T-helper 17 cell (primary cell): ENCODE data around the gene DDX27. TPM values are rescaled to one million over a fixed set of nuclear protein-coding genes. Genes with fewer than 3 reads are reported as not detected.
"Not testable (repeated sequence)": the region's sequence is repeated elsewhere in the genome, so short reads cannot be mapped to it uniquely, and the experiment has no call there.

Source experiments
- ATAC-seq: fragments of 150-1000 bp; cut with Tn5 transposase; 2 replicates; pipeline ENCODE4 v1.10.0; 2021; ENCODE audit warnings: mild to moderate bottlenecking, moderate library complexity
- DNase-seq, 3 donors: peaks; one replicate each; pipeline versions ENCODE4 v3.0.0 to v3.0.0-alpha.2; 2020 to 2021
- H3K9me3 ChIP-seq: one replicate; pipeline ENCODE4 v1.7.0; 2013; ENCODE audit warnings: low read length, mild to moderate bottlenecking; ENCODE audit not compliant: control insufficient read depth, poor library complexity, severe bottlenecking
- H3K27ac Mint-ChIP-seq: one replicate; pipeline ENCODE4 v1.8.0; 2022; ENCODE audit warnings: mild to moderate bottlenecking, moderate library complexity, mixed read lengths
- H3K27me3 Mint-ChIP-seq: one replicate; pipeline ENCODE4 v1.8.0; 2022; ENCODE audit warnings: mixed read lengths
- H3K36me3 Mint-ChIP-seq: one replicate; pipeline ENCODE4 v1.8.0; 2022; ENCODE audit warnings: low read depth, mixed read lengths
- H3K4me1 Mint-ChIP-seq: one replicate; pipeline ENCODE4 v1.8.0; 2022; ENCODE audit warnings: mild to moderate bottlenecking, mixed read lengths
- H3K4me3 Mint-ChIP-seq: one replicate; pipeline ENCODE4 v1.8.0; 2022; ENCODE audit warnings: mild to moderate bottlenecking, moderate library complexity, mixed read lengths
- total RNA-seq, 4 donors: library from RNA in 2 of 4; stranded (reverse) in 2 of 4; gene quantifications; one replicate each; pipeline ENCODE4 v1.2.3 and lab custom pipeline; 2022 to 2026

The DDX27 gene
- total RNA-seq, 2 donors from 2014 or later = 84.1 to 87.5 TPM

GRCh38 chr20:49185071-49185761 is 34.0 kb upstream of the DDX27 start:
- no peaks in the 10 kb centered on the region for H3K36me3 Mint-ChIP-seq
- H3K4me1 Mint-ChIP-seq = peaks cover 47% of the 10 kb centered on the region
- DNase-seq (no peak), ATAC-seq (no peak)
- peak overlapping the region; percentile 27 for H3K27ac Mint-ChIP-seq
- H3K9me3 ChIP-seq = no peaks in the 10 kb centered on the region
- H3K4me3 Mint-ChIP-seq = peak overlapping the region; percentile 19
- H3K27me3 Mint-ChIP-seq = peaks cover 7% of the 10 kb centered on the region

GRCh38 chr20:49186535-49187329 is 32.5 kb upstream of the DDX27 start:
- Mint-ChIP-seq H3K4me3 (peak overlapping the region; percentile 92), H3K4me1 (peaks cover 36% of the 10 kb centered on the region), H3K36me3 (no peaks in the 10 kb centered on the region), H3K27ac (peak overlapping the region; percentile 88), H3K27me3 (peaks cover 9% of the 10 kb centered on the region)
- peak; percentile 35 for ATAC-seq
- peak; percentile 18 to 40 (median 23) for DNase-seq
- no peaks in the 10 kb centered on the region for H3K9me3 ChIP-seq

- no peak for ATAC-seq
Measured at GRCh38 chr20:49187330-49187850, 31.8 kb upstream of the DDX27 start.

GRCh38 chr20:49187851-49188641 is 31.2 kb upstream of the DDX27 start, which contains the start of gene STAU1:
TSS of gene STAU1 (minus strand) at chr20:49188334. CDS start at chr20:49166201, 22,133 bp downstream.
- H3K9me3 ChIP-seq = no peaks in the 10 kb centered on the region
- H3K36me3 Mint-ChIP-seq = no peaks in the 10 kb centered on the region
- H3K27me3 Mint-ChIP-seq = peaks cover 9% of the 10 kb centered on the region
- H3K4me3 Mint-ChIP-seq = peak within 1 kb of the TSS; percentile 92
- peaks cover 30% of the 10 kb centered on the region for H3K4me1 Mint-ChIP-seq
- DNase-seq = peak; percentile 87 to 95 (median 92)
- ATAC-seq = peak; percentile 96
- peak within 1 kb of the TSS; percentile 88 for H3K27ac Mint-ChIP-seq

More at GRCh38 chr20:49187330-49187850, 31.8 kb upstream of the DDX27 start:
- Mint-ChIP-seq H3K36me3 (no peaks in the 10 kb centered on the region), H3K4me1 (peaks cover 32% of the 10 kb centered on the region), H3K4me3 (peak overlapping the region; percentile 92), H3K27ac (peak overlapping the region; percentile 88), H3K27me3 (peaks cover 9% of the 10 kb centered on the region)
- H3K9me3 ChIP-seq = no peaks in the 10 kb centered on the region
- peak in 1 of 3 donors; percentile 10 for DNase-seq

- H3K27me3 Mint-ChIP-seq, H3K36me3 Mint-ChIP-seq, H3K27ac Mint-ChIP-seq, ATAC-seq, H3K4me3 Mint-ChIP-seq, H3K4me1 Mint-ChIP-seq, H3K9me3 ChIP-seq, DNase-seq: not testable (repeated sequence)
Measured at GRCh38 chr20:49192944-49193518, 26.2 kb upstream of the DDX27 start.

GRCh38 chr20:49199729-49200293 is 19.4 kb upstream of the DDX27 start:
- H3K27me3 Mint-ChIP-seq = no peaks in the 10 kb centered on the region
- no peak overlapping the region for H3K27ac Mint-ChIP-seq
- no peak overlapping the region for H3K4me3 Mint-ChIP-seq

GRCh38 chr20:49203011-49203410 is 16.2 kb upstream of the DDX27 start:
- ATAC-seq = no peak
- H3K27me3 Mint-ChIP-seq = no peaks in the 10 kb centered on the region
- DNase-seq = no peak
- H3K36me3 Mint-ChIP-seq = no peaks in the 10 kb centered on the region
- H3K27ac Mint-ChIP-seq = no peak overlapping the region
- no peaks in the 10 kb centered on the region for H3K4me1 Mint-ChIP-seq
- H3K9me3 ChIP-seq = no peaks in the 10 kb centered on the region
- H3K4me3 Mint-ChIP-seq = no peak overlapping the region

More at GRCh38 chr20:49199729-49200293, 19.4 kb upstream of the DDX27 start:
- no peak for DNase-seq
- H3K4me1 Mint-ChIP-seq = no peaks in the 10 kb centered on the region
- H3K9me3 ChIP-seq = no peaks in the 10 kb centered on the region
- H3K36me3 Mint-ChIP-seq = no peaks in the 10 kb centered on the region
- ATAC-seq = no peak

GRCh38 chr20:49203746-49204145 is 15.5 kb upstream of the DDX27 start:
- Mint-ChIP-seq H3K36me3 (no peaks in the 10 kb centered on the region), H3K27ac (no peak overlapping the region), H3K4me3 (no peak overlapping the region), H3K27me3 (no peaks in the 10 kb centered on the region), H3K4me1 (no peaks in the 10 kb centered on the region)
- no peak for ATAC-seq
- no peaks in the 10 kb centered on the region for H3K9me3 ChIP-seq
- no peak for DNase-seq

- H3K36me3 Mint-ChIP-seq = no peaks in the 10 kb centered on the region
- H3K27me3 Mint-ChIP-seq = no peaks in the 10 kb centered on the region
- no peak overlapping the region for H3K4me3 Mint-ChIP-seq
- H3K27ac Mint-ChIP-seq = no peak overlapping the region
- DNase-seq (no peak), ATAC-seq (no peak)
- H3K9me3 ChIP-seq = no peaks in the 10 kb centered on the region
- no peaks in the 10 kb centered on the region for H3K4me1 Mint-ChIP-seq
Measured at GRCh38 chr20:49207076-49207475, 12.1 kb upstream of the DDX27 start.

GRCh38 chr20:49210101-49210756 is 9.0 kb upstream of the DDX27 start:
- Mint-ChIP-seq H3K4me1 (no peaks in the 10 kb centered on the region), H3K27ac (no peak overlapping the region), H3K4me3 (no peak overlapping the region), H3K36me3 (no peaks in the 10 kb centered on the region), H3K27me3 (no peaks in the 10 kb centered on the region)
- no peaks in the 10 kb centered on the region for H3K9me3 ChIP-seq
- DNase-seq = no peak
- ATAC-seq = no peak

GRCh38 chr20:49210757-49211110 is 8.5 kb upstream of the DDX27 start:
- no peak for DNase-seq
- H3K4me1 Mint-ChIP-seq = no peaks in the 10 kb centered on the region
- no peak overlapping the region for H3K4me3 Mint-ChIP-seq
- no peaks in the 10 kb centered on the region for H3K36me3 Mint-ChIP-seq
- H3K27me3 Mint-ChIP-seq = no peaks in the 10 kb centered on the region
- no peak overlapping the region for H3K27ac Mint-ChIP-seq
- ATAC-seq = no peak
- no peaks in the 10 kb centered on the region for H3K9me3 ChIP-seq

- ATAC-seq (no peak), DNase-seq (no peak)
- no peaks in the 10 kb centered on the region for H3K9me3 ChIP-seq
- Mint-ChIP-seq H3K27me3 (no peaks in the 10 kb centered on the region), H3K4me3 (no peak overlapping the region), H3K4me1 (peaks cover 5% of the 10 kb centered on the region), H3K36me3 (peaks cover 3% of the 10 kb centered on the region), H3K27ac (no peak overlapping the region)
Measured at GRCh38 chr20:49214571-49214970, 4.6 kb upstream of the DDX27 start.
